Stimulated activated CD4-positive, alpha-beta T cell treated with anti-CD3 and anti-CD28 coated beads, Interleukin-2, amount 100 ng/mL, for 48 hours (primary cell): ENCODE measurements around the gene DBN1.

Source experiments
- DNase-seq, 2 donors: peaks; one replicate each; pipeline ENCODE4 v3.0.0-alpha.2; 2020

The DBN1 gene

GRCh38 chr5:177473443-177474001 is at the start of gene DBN1:
Gene DBN1 (minus strand): TSS chr5:177473634. CDS start chr5:177473521, 113 bp downstream.
- DNase-seq = no peak

DNA sequence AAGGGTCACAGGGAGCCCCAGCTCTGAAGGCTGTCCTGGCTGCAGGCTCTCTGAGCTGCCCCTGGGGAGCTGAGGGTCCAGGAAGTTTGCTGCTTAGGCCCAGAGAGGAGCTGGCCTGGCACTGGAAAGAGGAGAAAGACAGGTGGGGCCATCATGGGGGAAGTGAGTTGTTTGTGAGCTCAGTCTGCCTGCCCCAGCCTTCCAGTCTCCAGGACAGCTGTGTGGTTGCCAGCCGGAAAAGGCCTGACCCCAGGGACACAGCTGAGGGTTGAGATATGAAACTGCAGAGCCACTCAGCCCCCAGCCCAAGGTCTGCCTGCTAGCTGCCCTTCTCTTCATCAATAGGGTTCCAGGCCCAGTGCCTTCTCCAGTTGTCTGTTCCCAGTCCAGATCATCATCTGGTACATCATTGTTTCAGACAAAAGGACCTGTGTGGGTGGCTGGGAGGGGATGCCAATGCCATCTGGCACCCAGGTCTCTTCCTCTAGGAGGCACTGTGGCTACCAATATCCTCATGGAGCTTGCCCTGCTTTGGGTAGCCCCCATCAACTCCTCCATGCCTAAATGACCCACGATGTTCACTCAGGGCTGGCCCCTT is 47.6 kb upstream of the DBN1 start:
- DNase-seq = no peak

DNA sequence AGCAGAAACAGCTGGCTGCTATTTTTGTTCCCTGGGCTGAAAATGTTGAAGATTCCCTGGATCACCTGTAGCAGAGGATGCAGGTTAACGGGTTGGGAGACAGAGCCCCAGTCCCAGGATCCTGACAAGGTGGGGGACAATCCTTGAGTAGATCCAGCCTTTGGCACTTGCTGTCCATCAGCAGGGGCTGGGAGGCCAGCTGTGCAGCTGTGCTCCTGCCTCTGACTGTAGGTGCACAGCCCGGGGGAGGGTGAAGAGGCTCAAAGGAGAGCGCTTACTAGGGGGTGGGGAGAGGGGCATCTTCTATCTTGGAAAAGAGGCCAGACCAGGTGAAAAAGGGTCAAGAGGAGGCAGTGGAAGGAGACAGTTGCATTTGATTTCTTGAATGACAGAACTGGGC is 46.8 kb upstream of the DBN1 start:
- DNase-seq = no peak

GRCh38 chr5:177519463-177520235 is 46.2 kb upstream of the DBN1 start:
- no peak for DNase-seq

DNA sequence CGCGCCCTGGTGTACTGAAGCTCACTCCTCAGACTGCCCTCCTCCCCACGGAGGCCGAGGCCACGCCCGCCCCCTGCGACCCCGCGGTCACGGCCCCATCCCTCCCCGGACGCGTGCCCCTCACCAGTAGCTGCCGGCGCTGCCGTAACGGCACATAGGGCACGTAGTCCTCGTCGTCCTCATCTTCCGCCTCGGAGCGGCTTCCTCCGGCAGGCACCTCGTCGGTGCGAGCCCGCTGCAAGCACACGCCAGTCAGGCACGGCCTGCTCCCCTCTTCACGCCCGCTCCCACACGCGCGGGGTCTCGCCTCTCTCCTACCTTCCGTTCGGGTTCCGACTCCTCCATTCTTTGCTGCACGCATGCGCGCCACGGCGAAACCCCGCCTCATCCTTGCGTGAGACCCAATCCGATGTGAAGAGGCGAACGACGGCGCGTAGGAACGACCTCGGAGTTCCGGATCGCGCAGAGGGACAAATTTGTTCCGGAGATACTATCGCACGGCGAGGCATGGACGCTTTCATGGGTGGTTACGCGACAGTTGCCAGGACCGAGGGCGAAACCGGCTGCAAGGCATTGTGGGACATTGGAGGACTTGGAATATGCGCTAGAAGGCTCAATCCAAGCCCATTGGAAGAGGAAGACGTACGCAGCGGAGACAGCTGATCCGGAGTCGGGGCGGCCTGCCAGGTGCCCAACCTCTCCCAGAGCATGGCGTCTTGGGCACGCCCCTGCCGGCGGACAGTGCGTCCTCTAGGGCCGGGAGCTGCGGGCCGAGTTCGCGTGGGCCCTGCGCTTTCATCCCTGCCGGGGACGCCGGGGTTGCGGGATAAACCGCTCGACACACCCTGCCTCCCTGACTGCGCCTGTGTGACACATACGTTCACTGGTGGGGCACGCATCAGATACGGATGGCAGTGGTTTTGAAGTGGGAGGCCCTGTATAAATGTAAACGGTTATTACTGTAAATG is 43.5 kb upstream of the DBN1 start, which contains the start of gene DDX41:
TSS of gene DDX41 (minus strand) at position 361 of the 968 bp plus-strand sequence. CDS start at position 345, 16 bp downstream.
- peak; percentile 94 to 95 for DNase-seq

GRCh38 chr5:177515580-177515979 is 42.1 kb upstream of the DBN1 start:
- no peak for DNase-seq

- DNase-seq = no peak
These were observed 41.1 kb upstream of the DBN1 start for GRCh38 chr5:177514541-177514940.

GRCh38 chr5:177513500-177513899 is 40.1 kb upstream of the DBN1 start:
- DNase-seq = no peak

GRCh38 chr5:177512736-177513380 is 39.4 kb upstream of the DBN1 start:
- no peak for DNase-seq

- DNase-seq = no peak
These were observed 38.6 kb upstream of the DBN1 start for GRCh38 chr5:177511796-177512675.

- DNase-seq = no peak
These were observed 37.7 kb upstream of the DBN1 start for GRCh38 chr5:177511181-177511580.

- DNase-seq = no peak
These were observed 37.2 kb upstream of the DBN1 start for GRCh38 chr5:177510567-177511053.

GRCh38 chr5:177509991-177510566 is 36.6 kb upstream of the DBN1 start:
- DNase-seq = no peak

GRCh38 chr5:177509381-177509951 is 36.0 kb upstream of the DBN1 start, which contains the start of gene DOK3:
Gene DOK3 (minus strand): TSS chr5:177509826. CDS start chr5:177509540, 286 bp downstream.
- no peak for DNase-seq

DNA sequence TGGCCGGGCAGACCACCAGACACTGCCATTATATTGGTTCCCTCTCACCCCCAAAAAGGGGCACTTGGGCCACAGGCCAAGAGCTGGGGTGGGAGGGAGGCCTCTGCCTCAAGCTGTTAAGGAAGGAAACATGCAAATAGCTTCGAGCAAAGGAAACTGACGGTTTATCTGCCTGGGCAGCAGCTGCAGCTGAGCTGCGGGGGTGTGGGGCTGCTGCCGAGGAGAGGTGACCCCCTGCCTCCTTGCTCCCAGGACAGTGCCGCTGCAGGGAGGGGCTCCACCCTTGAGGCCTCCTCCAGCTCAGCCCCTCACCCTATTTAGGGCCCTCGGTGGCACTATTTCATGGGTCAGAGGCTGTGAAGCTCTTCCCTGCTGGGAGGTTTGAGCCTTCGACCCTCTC is 35.4 kb upstream of the DBN1 start:
- DNase-seq = no peak

DNA sequence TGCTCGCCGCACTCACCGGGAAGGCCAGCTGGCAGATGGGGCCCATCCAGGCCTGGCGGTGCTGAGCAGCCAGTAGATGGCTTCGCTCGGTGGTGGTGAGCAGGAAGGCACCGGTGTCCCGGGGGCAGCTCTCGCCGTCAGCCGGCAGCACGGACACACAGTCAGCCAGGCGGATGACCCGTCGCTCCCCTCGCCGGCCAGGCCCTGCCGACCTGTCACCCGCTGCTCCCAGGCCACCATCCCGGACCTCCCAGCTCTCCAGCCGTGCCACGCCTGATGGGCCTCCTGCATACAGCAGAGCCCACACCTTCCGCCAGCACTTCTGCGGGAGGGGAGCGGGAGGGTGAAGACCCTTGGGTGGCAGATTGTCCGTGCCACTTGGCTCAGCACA is 34.8 kb upstream of the DBN1 start:
- DNase-seq = no peak

- no peak for DNase-seq
These were observed 34.3 kb upstream of the DBN1 start for GRCh38 chr5:177507596-177508220.

GRCh38 chr5:177507165-177507564 is 33.7 kb upstream of the DBN1 start:
- no peak for DNase-seq

GRCh38 chr5:177505075-177505474 is 31.6 kb upstream of the DBN1 start:
- DNase-seq = no peak
